Aorta (tissue), 5 donors: ENCODE results near the gene CANT1. TPM values are rescaled to one million over a fixed set of nuclear protein-coding genes. Genes with fewer than 3 reads are reported as not detected.

ENCODE experiments used
- ATAC-seq: fragments of 200-7000 bp; cut with Tn5 transposase; one replicate; pipeline ENCODE4 v1.9.1; 2022; ENCODE audit warnings: moderate library complexity; ENCODE audit not compliant: low FRiP score
- DNase-seq, 2 donors: peaks; one replicate each; pipeline ENCODE4 v3.0.0-alpha.2; 2020
- H3K27ac ChIP-seq, 2 donors: one replicate each; pipeline ENCODE4 v1.5.1; 2013; ENCODE audit warnings: low read length in 2 of 2, mild to moderate bottlenecking in 2 of 2, moderate library complexity in 2 of 2, control low read depth in 1 of 2, inconsistent platforms in 1 of 2, low read depth in 1 of 2
- H3K27me3 ChIP-seq, 2 donors: one replicate each; pipeline ENCODE4 v1.6.1; 2013; ENCODE audit warnings: control low read depth in 1 of 2, low read length in 1 of 2, mild to moderate bottlenecking in 1 of 2, moderate library complexity in 1 of 2; ENCODE audit not compliant: insufficient read depth in 2 of 2, control insufficient read depth in 1 of 2
- H3K36me3 ChIP-seq, 2 donors: one replicate each; pipeline ENCODE4 v1.6.1; 2013; ENCODE audit warnings: control low read depth in 1 of 2, low read length in 1 of 2, mild to moderate bottlenecking in 1 of 2; ENCODE audit not compliant: insufficient read depth in 2 of 2, control insufficient read depth in 1 of 2
- H3K4me1 ChIP-seq, 2 donors: one replicate each; pipeline ENCODE4 v1.6.1; 2013; ENCODE audit warnings: low read length in 2 of 2, control low read depth in 1 of 2, mild to moderate bottlenecking in 1 of 2, moderate library complexity in 1 of 2; ENCODE audit not compliant: insufficient read depth in 2 of 2, control insufficient read depth in 1 of 2
- H3K4me3 ChIP-seq, 2 donors: one replicate each; pipeline ENCODE4 v1.5.1; 2013; ENCODE audit warnings: low read length in 2 of 2, control low read depth in 1 of 2, mild to moderate bottlenecking in 1 of 2
- H3K9me3 ChIP-seq: one replicate; pipeline ENCODE4 v1.6.1; 2013; ENCODE audit warnings: mild to moderate bottlenecking, low read length; ENCODE audit not compliant: control insufficient read depth
- WGBS, 2 donors: extraction: QIAGEN DNeasy Blood & Tissue Kit; methylation state at CpG; one replicate each; pipeline ENCODE4 v1.1.7; 2013; 5-methylcytosine and 5-hydroxymethylcytosine counted together
- intact Hi-C, 2 donors: fragments of 100-400 bp; cut with DNase I; formaldehyde crosslinking; loops; one replicate each; pipeline versions ENCODE4 v1.14.2 to v1.15.0; 2022
- polyA plus RNA-seq, 2 donors: library from polyadenylated mRNA; stranded (reverse); fragments of 200-250 nt; gene quantifications; one replicate each; pipeline ENCODE4 v1.2.3, GENCODE V29; 2013
- total RNA-seq, 2 donors: library from RNA; stranded (reverse); fragmentation: NEBNext Ultra II Directional; extraction: Animal tissue kit (Norgen Biotek cat#: 25700); gene quantifications; one replicate each; pipeline ENCODE4 v1.2.1, GENCODE V29; 2021
- donor health status: healthy with polysubstance abuse.
- donor health status: Bipolar disorder and iron deficiency.
- donor health status: DM: no; HTN: no; CAD: no.
- donor health status: DM: no; HTN: no; CAD: no.
- donor health status: DM: yes; HTN: yes; CAD: no.

CANT1 gene
- total and polyA plus RNA-seq, 4 donors, result 11.0 to 45.5 (median 26.0) TPM

GRCh38 chr17:79050551-79050950 lies 41.0 kb upstream of the CANT1 start:
- H3K4me3 ChIP-seq, result no peak overlapping the region
- no peak for ATAC-seq
- H3K9me3 ChIP-seq, result no peaks in the 10 kb centered on the region
- peak; percentile 14 to 54 for DNase-seq
- H3K27me3 ChIP-seq, result no peaks in the 10 kb centered on the region
- H3K27ac ChIP-seq, result no peak overlapping the region
- 91 to 93% methylated on average over 6 of the region's 6 CpGs for WGBS, 2 donors
- H3K36me3 ChIP-seq, result peaks cover 0 to 5% of the 10 kb centered on the region in 2 donors
- intact Hi-C loops, result no loop called here
- H3K4me1 ChIP-seq, result peaks cover 0 to 5% of the 10 kb centered on the region in 2 donors

- no peak overlapping the region for H3K4me3 ChIP-seq
- ATAC-seq (no peak), DNase-seq (peak; percentile 39 to 75)
- WGBS, 2 donors, result 97% methylated on average over 11 of the region's 11 CpGs
- H3K27ac ChIP-seq, result no peak overlapping the region
- H3K4me1 ChIP-seq, result peaks cover 0 to 5% of the 10 kb centered on the region in 2 donors
- peaks cover 0 to 5% of the 10 kb centered on the region in 2 donors for H3K36me3 ChIP-seq
- H3K27me3 ChIP-seq, result no peaks in the 10 kb centered on the region
- H3K9me3 ChIP-seq, result no peaks in the 10 kb centered on the region
- intact Hi-C loops, result no loop called here
Measured at GRCh38 chr17:79049821-79050220, 40.3 kb upstream of the CANT1 start.

GRCh38 chr17:79048826-79049755 lies 39.5 kb upstream of the CANT1 start:
- Histone ChIP-seq H3K36me3 (peaks cover 0 to 5% of the 10 kb centered on the region in 2 donors), H3K27ac (no peak overlapping the region), H3K4me1 (peaks cover 0 to 5% of the 10 kb centered on the region in 2 donors), H3K9me3 (no peaks in the 10 kb centered on the region), H3K27me3 (no peaks in the 10 kb centered on the region), H3K4me3 (no peak overlapping the region)
- DNase-seq, result peak; percentile 33 to 59
- ATAC-seq, result no peak
- intact Hi-C loops, result no loop called here
- WGBS, 2 donors, result 93 to 94% methylated on average over 21 of the region's 21 CpGs

- ATAC-seq, result no peak
- intact Hi-C loops, result loop anchor here in 1 of 2 donors (2.0 kb wide), 1 partner anchor 35 kb away; no protein-coding TSS in a partner anchor
- 91 to 93% methylated on average over 41 of the region's 41 CpGs for WGBS, 2 donors
- Histone ChIP-seq H3K36me3 (peaks cover 0 to 5% of the 10 kb centered on the region in 2 donors), H3K27me3 (no peaks in the 10 kb centered on the region), H3K4me3 (no peak overlapping the region), H3K9me3 (no peaks in the 10 kb centered on the region), H3K4me1 (peaks cover 0 to 3% of the 10 kb centered on the region in 2 donors), H3K27ac (no peak overlapping the region)
- DNase-seq, result peak; percentile 55 to 78
Measured at GRCh38 chr17:79047923-79048825, 38.6 kb upstream of the CANT1 start.

- peaks cover 0 to 5% of the 10 kb centered on the region in 2 donors for H3K36me3 ChIP-seq
- WGBS, 2 donors, result 75 to 80% methylated on average over 30 of the region's 30 CpGs
Measured at GRCh38 chr17:79047291-79047920, 37.8 kb upstream of the CANT1 start.

GRCh38 chr17:79046916-79047280 lies 37.3 kb upstream of the CANT1 start:
- Histone ChIP-seq H3K4me1 (no peaks in the 10 kb centered on the region), H3K27ac (peak overlapping the region in 1 of 2 donors; percentile 12), H3K36me3 (peaks cover 0 to 5% of the 10 kb centered on the region in 2 donors), H3K9me3 (no peaks in the 10 kb centered on the region), H3K4me3 (no peak overlapping the region), H3K27me3 (no peaks in the 10 kb centered on the region)
- WGBS, 2 donors, result 33 to 49% methylated on average over 15 of the region's 15 CpGs
- ATAC-seq (peak; percentile 81), DNase-seq (peak; percentile 67 to 77)
- intact Hi-C loops, result loop anchor here in 1 of 2 donors (2.0 kb wide), 1 partner anchor 36 kb away; no protein-coding TSS in a partner anchor

More at GRCh38 chr17:79047291-79047920, 37.8 kb upstream of the CANT1 start:
- H3K9me3 ChIP-seq, result no peaks in the 10 kb centered on the region
- peaks cover 0 to 1% of the 10 kb centered on the region in 2 donors for H3K4me1 ChIP-seq
- intact Hi-C loops, result loop anchor here in 1 of 2 donors (2.0 kb wide), 1 partner anchor 35 kb away; no protein-coding TSS in a partner anchor
- H3K4me3 ChIP-seq, result no peak overlapping the region
- H3K27me3 ChIP-seq, result no peaks in the 10 kb centered on the region
- peak; percentile 52 to 78 for DNase-seq
- peak; percentile 51 for ATAC-seq
- no peak overlapping the region for H3K27ac ChIP-seq

- Histone ChIP-seq H3K9me3 (no peaks in the 10 kb centered on the region), H3K27ac (peak overlapping the region in 1 of 2 donors; percentile 12), H3K27me3 (no peaks in the 10 kb centered on the region), H3K36me3 (peaks cover 0 to 5% of the 10 kb centered on the region in 2 donors), H3K4me3 (no peak overlapping the region), H3K4me1 (no peaks in the 10 kb centered on the region)
- intact Hi-C loops, result loop anchor here in 1 of 2 donors (2.0 kb wide), 1 partner anchor 36 kb away; no protein-coding TSS in a partner anchor
- 39 to 49% methylated on average over 25 of the region's 25 CpGs for WGBS, 2 donors
- DNase-seq (peak; percentile 65 to 79), ATAC-seq (peak; percentile 66)
Measured at GRCh38 chr17:79046197-79046915, 36.8 kb upstream of the CANT1 start.
